ENCODE data around the gene NTN3. TPM values are rescaled to one million over a fixed set of nuclear protein-coding genes. Genes with fewer than 3 reads are reported as not detected.

The NTN3 gene
- total RNA-seq, 1 experiment from 2014 or later: not detected

DNA sequence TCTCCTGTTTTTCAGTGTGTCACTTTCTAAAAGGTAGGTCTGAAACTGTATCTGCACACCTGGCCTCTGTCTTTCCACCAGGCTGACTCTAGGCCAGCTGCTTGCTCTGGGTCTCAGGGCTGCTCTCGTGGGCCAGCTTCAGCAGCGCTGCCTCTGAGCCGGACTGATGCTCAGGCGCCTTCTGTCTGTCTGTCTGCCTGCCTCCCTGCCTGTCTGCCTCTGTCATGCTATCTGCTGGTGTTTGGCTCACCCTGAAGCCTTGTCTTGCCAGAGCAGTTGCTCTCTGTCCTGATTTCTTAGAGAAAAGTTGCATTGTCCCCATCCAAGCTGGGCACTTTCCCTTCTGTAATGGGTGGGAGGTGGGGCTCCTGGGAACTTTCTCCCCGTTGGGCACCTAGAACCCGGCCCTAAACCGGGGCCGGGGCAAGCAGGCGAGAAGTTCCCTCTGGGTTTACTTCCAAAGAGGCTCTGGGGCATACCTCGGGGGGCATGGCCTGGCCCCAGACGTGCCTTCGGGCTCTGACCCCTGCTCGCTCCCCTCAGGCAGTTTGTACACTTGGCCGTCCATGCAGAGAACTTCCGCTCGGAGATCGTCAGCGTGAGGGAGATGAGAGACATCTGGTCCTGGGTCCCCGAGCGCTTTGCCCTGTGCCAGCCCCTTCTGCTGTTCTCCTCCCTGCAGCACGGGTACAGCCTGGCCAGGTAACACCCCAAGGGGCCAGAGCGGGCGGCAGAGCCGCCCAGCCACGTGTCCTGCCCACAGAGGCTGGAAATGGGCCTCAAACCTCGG is 26.8 kb downstream of the NTN3 start:
- Mint-ChIP-seq H3K4me3 (ENCODE audit: low read depth, unreplicated experiment) (no peak overlapping the region), H3K36me3 (ENCODE audit: insufficient read depth, unreplicated experiment) (peaks cover 6% of the 10 kb centered on the region), H3K9me3 (ENCODE audit: low read depth, unreplicated experiment) (no peaks in the 10 kb centered on the region), H3K27ac (ENCODE audit: unreplicated experiment) (no peak overlapping the region), H3K27me3 (ENCODE audit: unreplicated experiment) (no peaks in the 10 kb centered on the region), H3K4me1 (ENCODE audit: low read depth, unreplicated experiment) (no peaks in the 10 kb centered on the region)
- no TSS peak for BruUV-seq (replicated peaks)
- DNase-seq: no peak
- intact Hi-C loops (cut with micrococcal nuclease; ENCODE audit: unreplicated experiment): no loop called here
- TF ChIP-seq, protein P1, sequence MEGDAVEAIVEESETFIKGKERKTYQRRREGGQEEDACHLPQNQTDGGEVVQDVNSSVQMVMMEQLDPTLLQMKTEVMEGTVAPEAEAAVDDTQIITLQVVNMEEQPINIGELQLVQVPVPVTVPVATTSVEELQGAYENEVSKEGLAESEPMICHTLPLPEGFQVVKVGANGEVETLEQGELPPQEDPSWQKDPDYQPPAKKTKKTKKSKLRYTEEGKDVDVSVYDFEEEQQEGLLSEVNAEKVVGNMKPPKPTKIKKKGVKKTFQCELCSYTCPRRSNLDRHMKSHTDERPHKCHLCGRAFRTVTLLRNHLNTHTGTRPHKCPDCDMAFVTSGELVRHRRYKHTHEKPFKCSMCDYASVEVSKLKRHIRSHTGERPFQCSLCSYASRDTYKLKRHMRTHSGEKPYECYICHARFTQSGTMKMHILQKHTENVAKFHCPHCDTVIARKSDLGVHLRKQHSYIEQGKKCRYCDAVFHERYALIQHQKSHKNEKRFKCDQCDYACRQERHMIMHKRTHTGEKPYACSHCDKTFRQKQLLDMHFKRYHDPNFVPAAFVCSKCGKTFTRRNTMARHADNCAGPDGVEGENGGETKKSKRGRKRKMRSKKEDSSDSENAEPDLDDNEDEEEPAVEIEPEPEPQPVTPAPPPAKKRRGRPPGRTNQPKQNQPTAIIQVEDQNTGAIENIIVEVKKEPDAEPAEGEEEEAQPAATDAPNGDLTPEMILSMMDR (IDR thresholded peaks at IDR 0.05; ENCODE audit: unreplicated experiment): no peak
- CTCF ChIA-PET: no interaction called here

DNA sequence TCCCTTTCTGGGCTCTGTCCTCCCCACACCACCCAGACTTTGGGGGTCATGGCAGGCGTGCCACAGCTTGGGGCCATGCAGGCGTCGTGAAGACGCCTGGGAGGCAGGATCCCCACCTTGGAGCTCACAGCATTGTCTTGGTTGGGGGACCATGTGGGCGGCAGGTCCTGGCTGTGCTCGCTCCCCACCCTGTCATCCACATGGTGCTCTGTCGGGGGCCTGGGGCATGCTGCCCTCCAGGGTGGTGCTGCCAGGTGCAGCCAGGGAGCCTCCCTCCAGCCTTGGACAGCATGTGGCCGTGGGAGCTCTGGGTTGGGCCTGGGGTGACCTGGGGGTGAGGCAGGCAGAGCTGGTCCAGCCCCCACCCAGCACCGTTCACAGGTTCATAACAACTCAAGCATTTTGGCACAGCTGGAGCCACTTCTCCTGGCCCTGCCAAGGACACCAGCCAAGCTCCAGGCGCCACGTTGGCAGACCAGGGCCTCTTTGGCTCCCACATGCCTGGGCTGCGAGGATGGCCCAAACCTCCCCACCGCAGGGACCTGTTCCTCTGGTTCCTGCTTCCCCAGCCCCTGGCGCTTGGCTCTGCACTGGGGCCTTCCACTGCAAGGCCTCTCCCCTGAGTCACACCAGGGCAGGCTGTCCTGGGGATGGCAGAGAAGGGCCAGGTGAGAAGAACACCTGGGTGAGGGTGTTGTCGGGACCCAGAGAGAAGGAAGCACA is 27.6 kb downstream of the NTN3 start:
- CTCF ChIA-PET: no interaction called here
- no peaks in the 10 kb centered on the region for H3K27me3 Mint-ChIP-seq (ENCODE audit: unreplicated experiment)
- DNase-seq: no peak
- H3K9me3 Mint-ChIP-seq (ENCODE audit: low read depth, unreplicated experiment): no peaks in the 10 kb centered on the region
- TF ChIP-seq, protein P1 (IDR thresholded peaks at IDR 0.05; ENCODE audit: unreplicated experiment): no peak
- H3K27ac Mint-ChIP-seq (ENCODE audit: unreplicated experiment): no peak overlapping the region
- H3K36me3 Mint-ChIP-seq (ENCODE audit: insufficient read depth, unreplicated experiment): peaks cover 6% of the 10 kb centered on the region
- BruUV-seq (replicated peaks): no TSS peak
- H3K4me3 Mint-ChIP-seq (ENCODE audit: low read depth, unreplicated experiment): no peak overlapping the region
- intact Hi-C loops (cut with micrococcal nuclease; ENCODE audit: unreplicated experiment): no loop called here
- no peaks in the 10 kb centered on the region for H3K4me1 Mint-ChIP-seq (ENCODE audit: low read depth, unreplicated experiment)

DNA sequence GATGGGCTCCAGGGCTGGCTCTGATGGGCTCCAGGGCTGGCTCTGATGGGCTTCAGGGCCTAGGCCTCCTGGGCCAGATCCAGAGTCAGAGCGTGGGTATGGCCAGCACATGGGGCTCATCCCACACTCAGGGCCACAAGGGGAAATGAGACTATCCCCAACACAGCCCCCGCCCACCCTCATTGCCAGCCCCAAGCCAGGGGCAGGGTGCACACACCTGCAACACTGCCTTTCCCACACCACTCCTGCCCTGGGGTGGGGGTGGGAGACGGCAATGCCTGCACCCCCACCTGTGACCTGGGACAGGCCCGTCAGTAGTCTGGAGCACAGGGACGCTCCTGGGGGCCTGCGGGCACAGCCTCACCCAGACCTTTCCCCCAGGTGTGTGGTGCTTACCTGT is 28.4 kb downstream of the NTN3 start:
- no peak for DNase-seq
- intact Hi-C loops (cut with micrococcal nuclease; ENCODE audit: unreplicated experiment): no loop called here
- Mint-ChIP-seq H3K4me3 (ENCODE audit: low read depth, unreplicated experiment) (no peak overlapping the region), H3K27me3 (ENCODE audit: unreplicated experiment) (no peaks in the 10 kb centered on the region), H3K9me3 (ENCODE audit: low read depth, unreplicated experiment) (no peaks in the 10 kb centered on the region), H3K36me3 (ENCODE audit: insufficient read depth, unreplicated experiment) (peaks cover 6% of the 10 kb centered on the region), H3K4me1 (ENCODE audit: low read depth, unreplicated experiment) (no peaks in the 10 kb centered on the region), H3K27ac (ENCODE audit: unreplicated experiment) (no peak overlapping the region)
- CTCF ChIA-PET: no interaction called here
- BruUV-seq (replicated peaks): no TSS peak
- TF ChIP-seq, protein P1 (IDR thresholded peaks at IDR 0.05; ENCODE audit: unreplicated experiment): no peak

DNA sequence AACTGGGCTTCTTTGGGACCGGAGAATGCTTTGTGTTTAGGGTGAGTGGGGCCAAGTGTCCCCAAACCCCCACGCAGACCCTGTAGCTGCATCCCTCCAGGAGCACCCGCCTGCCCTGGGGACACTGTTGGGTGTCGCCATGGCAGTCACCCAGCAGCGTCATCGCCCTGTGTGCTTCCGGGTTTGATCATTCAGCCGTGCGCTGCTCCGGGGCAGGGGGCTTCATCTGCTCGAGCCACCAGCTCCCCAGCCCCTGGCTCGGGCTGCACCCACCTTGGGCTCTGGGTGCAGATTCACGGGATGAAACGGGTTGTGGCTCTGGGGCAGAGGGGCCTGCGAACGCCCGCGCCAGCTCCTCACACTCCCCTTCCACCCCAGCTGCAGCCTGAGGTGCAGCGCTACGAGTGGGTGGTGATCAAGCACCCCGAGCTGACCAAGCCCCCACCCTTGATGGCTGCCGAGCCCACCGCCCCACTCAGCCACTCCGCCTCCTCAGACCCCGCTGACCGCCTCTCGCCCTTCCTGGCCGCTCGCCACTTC is 28.9 kb downstream of the NTN3 start:
- no peaks in the 10 kb centered on the region for H3K4me1 Mint-ChIP-seq (ENCODE audit: low read depth, unreplicated experiment)
- peaks cover 6% of the 10 kb centered on the region for H3K36me3 Mint-ChIP-seq (ENCODE audit: insufficient read depth, unreplicated experiment)
- DNase-seq: no peak
- no peak overlapping the region for H3K4me3 Mint-ChIP-seq (ENCODE audit: low read depth, unreplicated experiment)
- BruUV-seq (replicated peaks): no TSS peak
- no peak overlapping the region for H3K27ac Mint-ChIP-seq (ENCODE audit: unreplicated experiment)
- no peaks in the 10 kb centered on the region for H3K27me3 Mint-ChIP-seq (ENCODE audit: unreplicated experiment)
- TF ChIP-seq, protein P1 (IDR thresholded peaks at IDR 0.05; ENCODE audit: unreplicated experiment): no peak
- intact Hi-C loops (cut with micrococcal nuclease; ENCODE audit: unreplicated experiment): loop anchor here (2.0 to 10.0 kb wide), 2 partner anchors 65 to 157 kb away; no protein-coding TSS in a partner anchor
- H3K9me3 Mint-ChIP-seq (ENCODE audit: low read depth, unreplicated experiment): no peaks in the 10 kb centered on the region
- CTCF ChIA-PET: no interaction called here
